NCI-H748 treated with DMSO at 0.1 percent for 48 hours (cell line): ENCODE measurements around the gene SEMA4B.
"Not testable (repeated sequence)": the region's sequence is repeated elsewhere in the genome, so short reads cannot be mapped to it uniquely, and the experiment has no call there.

Source experiments
- DNase-seq: peaks from one replicate; lab custom pipeline; 2025; lab: John Stamatoyannopoulos, UW

The SEMA4B gene, protein sequence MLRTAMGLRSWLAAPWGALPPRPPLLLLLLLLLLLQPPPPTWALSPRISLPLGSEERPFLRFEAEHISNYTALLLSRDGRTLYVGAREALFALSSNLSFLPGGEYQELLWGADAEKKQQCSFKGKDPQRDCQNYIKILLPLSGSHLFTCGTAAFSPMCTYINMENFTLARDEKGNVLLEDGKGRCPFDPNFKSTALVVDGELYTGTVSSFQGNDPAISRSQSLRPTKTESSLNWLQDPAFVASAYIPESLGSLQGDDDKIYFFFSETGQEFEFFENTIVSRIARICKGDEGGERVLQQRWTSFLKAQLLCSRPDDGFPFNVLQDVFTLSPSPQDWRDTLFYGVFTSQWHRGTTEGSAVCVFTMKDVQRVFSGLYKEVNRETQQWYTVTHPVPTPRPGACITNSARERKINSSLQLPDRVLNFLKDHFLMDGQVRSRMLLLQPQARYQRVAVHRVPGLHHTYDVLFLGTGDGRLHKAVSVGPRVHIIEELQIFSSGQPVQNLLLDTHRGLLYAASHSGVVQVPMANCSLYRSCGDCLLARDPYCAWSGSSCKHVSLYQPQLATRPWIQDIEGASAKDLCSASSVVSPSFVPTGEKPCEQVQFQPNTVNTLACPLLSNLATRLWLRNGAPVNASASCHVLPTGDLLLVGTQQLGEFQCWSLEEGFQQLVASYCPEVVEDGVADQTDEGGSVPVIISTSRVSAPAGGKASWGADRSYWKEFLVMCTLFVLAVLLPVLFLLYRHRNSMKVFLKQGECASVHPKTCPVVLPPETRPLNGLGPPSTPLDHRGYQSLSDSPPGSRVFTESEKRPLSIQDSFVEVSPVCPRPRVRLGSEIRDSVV

GRCh38 chr15:90201130-90201943, at the start of gene SEMA4B:
TSS of gene SEMA4B (plus strand) at chr15:90201330. CDS start at chr15:90201579, 249 bp downstream.
- DNase-seq, result no peak

DNA sequence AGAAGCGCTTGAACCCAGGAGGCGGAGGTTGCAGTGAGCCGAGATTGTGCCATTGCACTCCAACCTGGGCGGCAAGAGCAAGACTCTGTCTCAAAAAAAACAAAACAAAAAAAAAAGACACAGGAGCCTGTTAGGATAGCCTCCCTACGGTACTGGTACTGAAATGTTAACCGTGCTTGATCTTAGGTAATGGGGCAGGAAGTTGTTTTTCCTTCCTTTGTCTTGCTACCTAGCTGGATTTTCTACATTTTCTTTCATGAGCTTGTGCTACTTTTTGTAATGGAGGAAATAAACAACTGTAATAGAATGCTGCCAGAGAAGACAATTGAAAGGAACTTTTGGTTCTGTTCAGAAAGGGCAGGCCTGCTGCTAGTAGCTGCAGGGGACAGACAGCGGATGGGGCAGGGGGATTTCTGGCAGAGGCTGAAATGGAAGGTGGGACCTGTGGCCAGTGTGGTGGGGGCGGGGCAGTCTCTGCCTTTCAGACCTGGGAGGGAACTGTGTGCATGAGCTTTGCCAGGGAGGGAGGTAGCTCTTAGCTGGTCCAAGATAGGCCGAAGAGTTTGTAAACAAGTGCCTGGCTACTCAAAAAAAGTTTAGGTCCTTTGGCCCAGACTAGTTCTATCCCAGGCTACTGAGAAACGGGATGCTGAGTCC, 49.0 kb upstream of the SEMA4B start:
- no peak for DNase-seq

DNA sequence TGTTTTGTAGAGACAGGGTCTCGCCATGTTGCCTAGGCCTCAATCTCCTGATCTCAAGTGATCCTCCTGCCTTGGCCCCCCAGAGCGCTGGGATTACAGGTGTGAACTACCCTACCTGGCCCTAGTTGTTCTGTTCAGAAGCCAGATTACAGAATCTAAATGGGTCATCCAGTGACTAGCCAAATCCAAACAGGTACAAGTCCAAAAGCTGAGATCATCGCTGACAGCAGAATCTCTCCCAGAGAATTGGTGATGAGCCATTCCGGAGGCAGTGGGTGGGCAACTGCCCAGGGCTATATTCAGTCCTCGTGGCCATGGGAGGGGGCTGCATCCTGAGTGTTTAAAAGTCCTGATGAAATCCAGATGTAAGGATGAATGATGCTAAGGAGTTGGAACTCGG, 47.5 kb upstream of the SEMA4B start:
- no peak for DNase-seq

DNA sequence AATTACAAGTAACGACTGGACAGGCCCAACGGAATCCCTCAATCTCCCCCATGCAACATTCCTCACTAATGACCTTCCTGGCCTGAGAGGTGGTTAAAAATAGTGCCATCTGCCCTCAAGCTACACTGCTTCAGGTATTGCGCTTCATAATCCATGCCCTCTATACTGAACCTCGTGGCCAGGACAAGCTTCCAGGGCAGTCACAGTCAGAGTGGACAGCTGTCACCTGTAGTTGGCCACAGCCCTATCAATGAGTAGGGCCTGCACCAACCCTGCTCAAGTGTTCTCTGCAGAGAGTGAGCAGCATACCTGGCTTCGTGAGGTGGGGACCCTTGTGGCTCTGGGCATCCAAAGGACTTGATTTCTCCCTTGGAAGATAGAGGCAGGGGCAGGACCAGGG, 46.9 kb upstream of the SEMA4B start:
- DNase-seq, result no peak

- DNase-seq, result no peak
These were observed 46.1 kb upstream of the SEMA4B start for GRCh38 chr15:90154861-90155626.

GRCh38 chr15:90159213-90159612, 41.9 kb upstream of the SEMA4B start:
- DNase-seq, result no peak

GRCh38 chr15:90160781-90161727, 40.1 kb upstream of the SEMA4B start:
- peak; percentile 59 for DNase-seq

- DNase-seq, result no peak
These were observed 39.2 kb upstream of the SEMA4B start for GRCh38 chr15:90161950-90162361.

GRCh38 chr15:90162956-90163355, 38.2 kb upstream of the SEMA4B start:
- DNase-seq, result no peak

GRCh38 chr15:90164239-90164638, 36.9 kb upstream of the SEMA4B start:
- not testable (repeated sequence) for DNase-seq

DNA sequence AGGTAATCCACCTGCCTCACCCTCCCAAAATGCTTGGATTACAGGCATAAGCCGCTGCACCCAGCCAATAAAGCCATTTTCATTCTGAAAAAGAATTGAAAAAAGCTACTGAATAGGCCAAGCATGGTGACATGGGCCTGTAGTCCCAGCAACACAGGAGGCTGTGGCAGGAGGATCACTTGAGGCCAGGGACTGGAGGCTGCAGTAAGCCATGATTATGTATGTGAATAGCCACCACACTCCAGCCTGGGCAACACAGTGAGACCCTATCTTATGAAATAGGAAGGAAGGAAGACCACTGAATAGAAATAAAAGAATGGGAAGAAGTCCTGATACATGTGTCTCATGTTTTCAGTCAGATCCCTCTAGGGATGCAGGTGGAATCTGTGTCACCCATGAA, 36.0 kb upstream of the SEMA4B start:
- no peak for DNase-seq

DNA sequence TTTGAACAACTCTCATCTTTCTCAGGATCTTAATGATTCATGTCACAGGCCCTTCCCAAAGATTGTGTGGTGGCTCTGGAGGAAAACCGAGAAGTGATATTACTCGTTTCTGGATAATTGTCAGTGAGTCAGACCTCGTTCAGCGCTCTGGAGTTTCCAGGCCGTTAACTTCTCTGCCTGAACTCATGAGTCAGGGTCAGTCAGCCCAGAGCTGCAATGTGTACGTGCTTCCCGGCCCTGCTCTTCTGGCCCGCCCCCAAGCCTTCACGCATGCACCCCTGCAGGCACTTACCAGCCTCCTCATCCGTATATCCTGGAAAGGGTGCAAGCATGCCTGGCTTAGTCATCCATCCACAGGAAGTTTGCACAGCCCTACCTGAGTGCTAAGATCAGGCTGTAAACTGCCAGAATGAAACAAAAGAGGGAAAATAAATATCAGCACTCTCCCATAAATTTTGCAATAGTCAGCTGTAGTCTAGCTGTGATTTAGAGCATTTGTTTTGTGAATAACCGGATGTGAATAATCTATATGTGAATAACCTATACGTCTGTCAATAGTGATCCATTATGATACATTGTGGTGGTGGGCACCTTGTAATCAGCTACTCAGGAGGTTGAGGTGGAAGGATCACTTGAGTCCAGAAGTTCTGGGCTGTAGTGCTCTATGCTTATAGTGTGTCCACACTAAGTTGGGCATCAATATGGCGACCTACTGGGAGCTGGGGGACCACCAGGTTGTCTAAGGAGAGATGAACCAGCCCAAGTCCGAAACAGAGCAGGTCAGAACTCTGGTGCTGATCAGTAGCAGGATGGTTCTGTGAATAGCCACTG, 35.3 kb upstream of the SEMA4B start:
- peak; percentile 44 for DNase-seq

- DNase-seq, result no peak
These were observed 34.0 kb upstream of the SEMA4B start for GRCh38 chr15:90167121-90167520.

DNA sequence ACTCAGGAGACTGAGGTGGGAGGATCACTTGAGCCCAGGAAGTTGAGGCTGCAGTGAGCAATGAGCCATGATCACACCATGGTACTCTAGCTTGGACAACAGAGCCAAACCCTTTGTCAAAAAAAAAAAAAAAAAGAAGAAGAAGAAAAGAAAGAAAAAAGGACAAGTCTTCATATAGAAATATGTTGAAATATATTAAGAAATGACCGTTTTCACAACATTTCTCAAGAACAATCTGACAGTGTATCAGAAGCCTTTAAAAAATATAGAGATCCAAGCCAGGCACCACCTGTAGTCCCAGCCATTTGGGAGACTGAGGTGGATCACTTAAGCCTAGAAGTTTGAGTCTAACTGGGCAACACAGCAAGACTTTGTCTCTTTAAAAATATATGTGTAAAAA, 29.5 kb upstream of the SEMA4B start:
- no peak for DNase-seq

GRCh38 chr15:90173372-90173771, 27.8 kb upstream of the SEMA4B start:
- DNase-seq, result no peak

DNA sequence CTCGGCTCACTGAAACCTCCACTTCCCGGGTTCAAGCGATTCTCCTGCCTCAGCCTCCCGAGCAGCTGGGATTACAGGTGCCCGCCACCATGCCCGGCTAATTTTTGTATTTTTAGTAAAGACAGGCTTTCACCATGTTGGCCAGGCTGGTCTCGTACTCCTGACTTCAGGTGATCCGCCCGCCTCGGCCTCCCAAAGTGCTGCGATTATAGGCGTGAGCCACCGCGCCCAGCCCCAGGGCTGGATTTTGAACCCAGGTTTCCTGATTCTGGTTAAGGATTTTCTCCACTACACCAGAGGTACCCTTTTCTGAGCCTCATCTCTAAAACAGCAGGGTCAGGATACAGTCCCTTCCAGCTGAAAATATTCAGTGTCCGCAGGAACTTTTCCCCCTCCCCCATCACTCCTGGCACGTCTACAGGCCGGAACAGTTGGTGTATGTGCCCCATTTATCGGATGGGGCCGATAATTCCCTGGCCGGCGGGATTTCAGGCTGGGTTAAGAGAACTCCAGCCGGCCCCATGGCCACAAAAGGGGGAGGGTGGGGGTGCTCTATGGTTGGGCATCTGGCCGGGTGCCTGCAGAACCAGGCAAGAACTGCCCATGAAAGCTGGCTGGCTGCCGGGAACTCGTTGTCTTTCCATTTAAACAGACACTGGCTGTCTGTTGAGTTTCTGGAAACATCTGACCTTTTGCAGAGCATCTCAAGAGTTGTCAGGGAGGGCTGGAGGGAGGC, 26.8 kb upstream of the SEMA4B start:
- no peak for DNase-seq

DNA sequence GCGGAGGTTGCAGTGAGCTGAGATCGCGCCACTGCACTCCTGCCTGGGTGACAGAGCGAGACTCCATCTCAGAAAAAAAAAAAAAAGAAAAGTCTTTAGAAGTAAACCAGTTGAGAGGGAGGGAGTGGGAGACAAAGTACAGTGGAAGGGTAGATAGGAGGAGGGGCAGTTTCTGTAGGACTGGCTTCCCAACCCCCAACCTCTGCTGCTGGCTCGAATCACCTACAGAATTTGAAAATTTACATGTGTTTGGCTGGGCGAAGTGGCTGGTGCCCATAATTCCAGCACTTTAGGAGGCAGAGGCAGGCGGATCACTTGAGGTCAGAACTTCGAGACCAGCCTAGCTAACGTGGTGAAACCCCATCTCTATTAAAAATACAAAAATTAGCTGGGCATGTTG, 24.1 kb upstream of the SEMA4B start:
- DNase-seq, result no peak
